Fibroblast of lung (primary cell): Measurements from ENCODE around the gene SP140L.

Source experiments
- CTCF ChIP-seq, 2 donors: IDR thresholded peaks in 1 of 2; conservative IDR thresholded peaks in 1 of 2; 1 replicate in 1 of 2; 2 replicates in 1 of 2; pipeline ENCODE4 v1.5.1; 2011 to 2012; ENCODE audit warnings: low read length in 2 of 2, control low read depth in 1 of 2, inconsistent platforms in 1 of 2, low read depth in 1 of 2, mild to moderate bottlenecking in 1 of 2
- EZH2 ChIP-seq: IDR thresholded peaks from 2 replicates; pipeline ENCODE4 v1.5.1; 2012; ENCODE audit warnings: low read length, control low read depth, mild to moderate bottlenecking; ENCODE audit errors: missing control alignments

- TF ChIP-seq CTCF (conservative IDR thresholded peaks at IDR 0.05 in 1 of 2, IDR thresholded peaks at IDR 0.05 in 1 of 2; ENCODE audit: low read depth in 1 of 2, low read length in 2 of 2) (no peak), EZH2 (no peak)
Measured at GRCh38 chr2:230346465-230346864, 19.5 kb downstream of the SP140L start.
